HG03439 (cell line): ENCODE results near the gene WDR20.
"Not testable (repeated sequence)": the region's sequence is repeated elsewhere in the genome, so short reads cannot be mapped to it uniquely, and the experiment has no call there.

Experiments used
- ATAC-seq: cut with Tn5 transposase; IDR thresholded peaks from one replicate; pipeline ENCODE4 v1.9.1; 2021; ENCODE audit warnings: mild to moderate bottlenecking, moderate library complexity; ENCODE audit not compliant: unreplicated experiment

The WDR20 gene

GRCh38 chr14:102164965-102165364 lies 25.3 kb downstream of the WDR20 start:
- no peak for ATAC-seq

GRCh38 chr14:102170061-102170460 lies 30.4 kb downstream of the WDR20 start:
- no peak for ATAC-seq

GRCh38 chr14:102171173-102172020 lies 31.7 kb downstream of the WDR20 start:
- no peak for ATAC-seq

- ATAC-seq, result not testable (repeated sequence)
Observed at GRCh38 chr14:102172021-102172272, 32.2 kb downstream of the WDR20 start.

GRCh38 chr14:102172721-102173120 lies 33.0 kb downstream of the WDR20 start:
- ATAC-seq, result not testable (repeated sequence)

GRCh38 chr14:102177161-102177560 lies 37.5 kb downstream of the WDR20 start:
- ATAC-seq, result no peak

- ATAC-seq, result no peak
Observed at GRCh38 chr14:102178806-102179205, 39.1 kb downstream of the WDR20 start.

- ATAC-seq, result no peak
Observed at GRCh38 chr14:102180248-102180998, 40.7 kb downstream of the WDR20 start.

GRCh38 chr14:102181187-102181586 lies 41.5 kb downstream of the WDR20 start:
- no peak for ATAC-seq

GRCh38 chr14:102182190-102182589 lies 42.5 kb downstream of the WDR20 start:
- ATAC-seq, result no peak

GRCh38 chr14:102182936-102183619 lies 43.4 kb downstream of the WDR20 start:
- ATAC-seq, result no peak

- ATAC-seq, result no peak
Observed at GRCh38 chr14:102183886-102184285, 44.2 kb downstream of the WDR20 start.

GRCh38 chr14:102184316-102185035 lies 44.8 kb downstream of the WDR20 start:
- no peak for ATAC-seq

GRCh38 chr14:102185360-102185759 lies 45.7 kb downstream of the WDR20 start:
- no peak for ATAC-seq

- ATAC-seq, result no peak
Observed at GRCh38 chr14:102187044-102187443, 47.3 kb downstream of the WDR20 start.

- ATAC-seq, result no peak
Observed at GRCh38 chr14:102187568-102188001, 47.9 kb downstream of the WDR20 start.

- no peak for ATAC-seq
Observed at GRCh38 chr14:102188187-102188586, 48.5 kb downstream of the WDR20 start.

- no peak for ATAC-seq
Observed at GRCh38 chr14:102189874-102190273, 50.2 kb downstream of the WDR20 start.

GRCh38 chr14:102192840-102193502 lies 53.3 kb downstream of the WDR20 start:
- ATAC-seq, result no peak

- no peak for ATAC-seq
Observed at GRCh38 chr14:102194856-102195255, 55.2 kb downstream of the WDR20 start.

- no peak for ATAC-seq
Observed at GRCh38 chr14:102195446-102195845, 55.7 kb downstream of the WDR20 start.
